ENCODE data around the gene SLC49A3.
A peak's percentile ranks its signal among the peaks of the same experiment; 100 is the strongest.
"Not testable (repeated sequence)": the region's sequence is repeated elsewhere in the genome, so short reads cannot be mapped to it uniquely, and the experiment has no call there.

Gene SLC49A3

DNA sequence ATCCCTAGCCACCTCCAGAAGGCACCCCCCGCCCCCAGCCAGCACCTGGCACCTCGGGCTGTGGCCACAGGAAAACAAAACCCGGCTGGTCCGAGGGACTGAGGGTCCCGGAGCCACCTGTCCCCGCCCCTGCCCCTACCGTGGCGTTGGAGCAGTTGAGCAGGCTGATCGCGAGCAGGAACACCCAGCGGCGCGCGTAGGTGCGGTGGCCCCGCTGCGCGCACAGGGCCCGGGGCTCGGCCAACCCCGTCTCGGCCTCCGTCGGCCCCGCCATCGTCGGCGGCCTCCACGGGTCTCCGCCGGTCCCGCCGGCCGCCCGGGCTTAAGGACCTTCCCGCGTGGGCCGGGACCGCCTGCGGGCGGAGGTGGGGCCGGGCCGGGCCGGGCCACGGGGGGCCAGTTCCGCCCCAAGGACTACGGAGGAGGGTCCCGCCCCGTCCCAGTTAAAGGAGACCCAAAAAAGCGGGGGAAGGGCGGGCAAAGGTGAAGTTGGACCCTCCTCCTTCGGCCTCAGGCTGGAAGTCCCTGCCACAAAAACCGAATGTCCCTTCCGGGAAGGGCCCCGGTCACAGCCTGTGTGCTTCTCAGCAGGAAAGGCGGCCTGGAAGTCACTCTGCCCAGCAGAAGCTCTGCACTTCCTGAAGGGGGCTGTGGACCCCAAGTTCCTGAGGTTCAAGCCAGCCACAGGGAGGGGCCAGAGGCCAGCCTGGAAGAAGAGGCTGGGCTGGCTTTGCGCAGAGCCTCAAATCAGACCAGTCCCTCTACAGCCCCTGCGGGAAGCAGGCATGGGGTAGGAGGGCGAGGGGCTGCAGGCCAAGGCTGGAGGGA, at the start of gene SLC49A3:
Gene SLC49A3 (minus strand): TSS at position 298 of the 828 bp plus-strand sequence. CDS start 24 bp downstream, at position 274.
- peaks cover 7% of the 10 kb centered on the region; the same call in 1 of the 2 replicates for H3K4me1 ChIP-seq (ENCODE audit: insufficient read depth, low read length)
- peak within 1 kb of the TSS; percentile 56 for H3K9ac ChIP-seq (ENCODE audit: low read depth, low read length)
- no peaks in the 10 kb centered on the region for H3K36me3 ChIP-seq (ENCODE audit: insufficient read depth, low read length)
- H3K9me3 ChIP-seq (ENCODE audit: control insufficient read depth, insufficient read depth, low read length) = no peaks in the 10 kb centered on the region

DNA sequence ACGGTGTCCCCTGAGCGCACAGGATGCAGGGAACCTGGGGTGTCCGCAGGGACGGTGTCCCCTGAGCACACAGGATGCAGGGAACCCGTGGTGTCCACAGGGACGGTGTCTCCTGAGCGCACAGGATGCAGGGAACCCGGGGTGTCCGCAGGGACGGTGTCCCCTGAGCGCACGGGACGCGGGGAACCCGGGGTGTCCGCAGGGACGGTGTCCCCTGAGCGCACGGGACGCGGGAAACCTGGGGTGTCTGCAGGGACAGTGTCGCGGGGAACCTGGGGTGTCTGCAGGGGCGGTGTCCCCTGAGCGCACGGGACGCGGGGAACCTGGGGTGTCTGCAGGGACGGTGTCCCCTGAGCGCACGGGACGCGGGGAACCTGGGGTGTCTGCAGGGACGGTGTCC, 47.6 kb upstream of the SLC49A3 start:
- not testable (repeated sequence) for H3K9ac ChIP-seq (ENCODE audit: low read depth, low read length); H3K4me1 ChIP-seq (ENCODE audit: insufficient read depth, low read length); H3K9me3 ChIP-seq (ENCODE audit: control insufficient read depth, insufficient read depth, low read length)
- peaks cover 27% of the 10 kb centered on the region for H3K36me3 ChIP-seq (ENCODE audit: insufficient read depth, low read length)

DNA sequence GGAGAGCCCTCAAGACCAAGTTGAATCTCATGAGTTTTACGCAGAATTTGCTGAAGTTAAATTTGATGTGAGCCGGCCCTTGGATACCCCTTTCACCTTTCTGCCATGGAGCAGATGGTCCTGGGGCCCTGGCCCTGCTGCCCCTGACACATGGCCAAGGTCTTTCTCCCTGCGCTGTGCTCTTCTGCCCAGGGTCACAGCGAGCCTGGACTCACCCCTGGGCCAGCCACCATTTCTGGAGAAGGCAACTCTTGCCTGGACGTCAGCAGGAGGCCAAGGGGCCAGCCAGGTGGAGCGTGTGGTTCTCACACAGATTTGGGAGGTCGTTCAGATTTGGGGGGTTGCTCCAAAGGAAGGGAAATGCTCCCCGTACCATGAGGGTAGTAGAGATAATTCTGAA, 46.6 kb upstream of the SLC49A3 start:
- Histone ChIP-seq H3K9ac (ENCODE audit: low read depth, low read length) (no peak overlapping the region), H3K4me1 (ENCODE audit: insufficient read depth, low read length) (no peaks in the 10 kb centered on the region), H3K9me3 (ENCODE audit: control insufficient read depth, insufficient read depth, low read length) (no peaks in the 10 kb centered on the region), H3K36me3 (ENCODE audit: insufficient read depth, low read length) (peaks cover 23% of the 10 kb centered on the region)

DNA sequence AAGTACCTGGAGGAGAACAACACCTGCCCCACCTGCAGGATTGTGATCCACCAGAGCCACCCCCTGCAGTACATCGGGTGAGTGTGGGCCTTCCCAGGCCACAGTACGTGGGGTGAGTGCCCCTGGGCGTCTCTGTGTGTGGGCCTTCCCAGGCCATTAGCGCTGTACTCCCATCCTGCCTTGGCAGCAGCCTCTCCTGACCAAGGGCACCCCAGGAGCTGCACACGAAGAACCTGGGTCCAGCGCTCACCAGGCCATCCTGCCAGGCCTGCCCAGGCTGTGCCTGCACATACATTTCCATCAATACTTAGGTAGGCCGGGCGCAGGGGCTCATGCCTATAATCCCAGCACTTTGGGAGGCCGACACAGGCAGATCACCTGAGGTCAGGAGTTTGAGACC, 46.0 kb upstream of the SLC49A3 start:
- Histone ChIP-seq H3K36me3 (ENCODE audit: insufficient read depth, low read length) (peaks cover 23% of the 10 kb centered on the region), H3K9me3 (ENCODE audit: control insufficient read depth, insufficient read depth, low read length) (no peaks in the 10 kb centered on the region), H3K9ac (ENCODE audit: low read depth, low read length) (no peak overlapping the region), H3K4me1 (ENCODE audit: insufficient read depth, low read length) (no peaks in the 10 kb centered on the region)

DNA sequence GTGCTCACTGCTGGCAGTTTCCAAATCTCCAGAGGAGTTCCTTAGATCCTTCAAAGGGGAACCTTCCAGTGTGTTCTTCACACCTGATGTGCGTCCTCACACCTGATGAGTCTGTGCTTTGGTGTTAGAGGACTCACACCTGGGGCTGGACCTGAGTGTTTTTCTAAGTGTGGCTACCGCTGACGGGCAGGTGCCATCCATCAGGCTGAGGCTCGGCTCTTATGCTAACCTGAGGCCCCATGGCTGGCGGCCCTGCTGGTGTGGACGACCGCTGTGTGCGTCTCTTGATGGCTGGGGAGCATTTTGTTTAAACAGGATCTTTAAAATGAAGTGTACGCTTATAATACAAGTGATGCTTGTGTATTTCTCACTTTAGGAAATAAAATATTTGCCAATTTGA, 45.1 kb upstream of the SLC49A3 start:
- H3K9ac ChIP-seq (ENCODE audit: low read depth, low read length) = no peak overlapping the region
- H3K36me3 ChIP-seq (ENCODE audit: insufficient read depth, low read length) = peaks cover 20% of the 10 kb centered on the region
- no peaks in the 10 kb centered on the region for H3K4me1 ChIP-seq (ENCODE audit: insufficient read depth, low read length)
- H3K9me3 ChIP-seq (ENCODE audit: control insufficient read depth, insufficient read depth, low read length) = no peaks in the 10 kb centered on the region

DNA sequence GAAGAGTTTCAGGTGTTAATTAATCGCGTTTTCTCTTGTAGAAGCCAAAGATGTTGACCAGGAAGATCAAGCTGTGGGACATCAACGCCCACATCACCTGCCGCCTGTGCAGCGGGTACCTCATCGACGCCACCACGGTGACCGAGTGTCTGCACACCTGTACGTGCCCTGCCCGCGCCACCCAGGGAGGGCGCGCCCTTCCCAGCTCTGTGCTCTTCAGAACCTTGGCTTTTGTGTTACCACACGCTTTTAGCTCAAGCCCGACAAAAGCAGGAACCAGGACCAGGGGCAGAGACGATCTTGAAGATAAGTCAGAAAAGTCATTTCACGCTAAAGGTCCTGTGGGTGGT, 44.7 kb upstream of the SLC49A3 start:
- Histone ChIP-seq H3K36me3 (ENCODE audit: insufficient read depth, low read length) (peaks cover 19% of the 10 kb centered on the region), H3K4me1 (ENCODE audit: insufficient read depth, low read length) (no peaks in the 10 kb centered on the region), H3K9me3 (ENCODE audit: control insufficient read depth, insufficient read depth, low read length) (no peaks in the 10 kb centered on the region), H3K9ac (ENCODE audit: low read depth, low read length) (no peak overlapping the region)

DNA sequence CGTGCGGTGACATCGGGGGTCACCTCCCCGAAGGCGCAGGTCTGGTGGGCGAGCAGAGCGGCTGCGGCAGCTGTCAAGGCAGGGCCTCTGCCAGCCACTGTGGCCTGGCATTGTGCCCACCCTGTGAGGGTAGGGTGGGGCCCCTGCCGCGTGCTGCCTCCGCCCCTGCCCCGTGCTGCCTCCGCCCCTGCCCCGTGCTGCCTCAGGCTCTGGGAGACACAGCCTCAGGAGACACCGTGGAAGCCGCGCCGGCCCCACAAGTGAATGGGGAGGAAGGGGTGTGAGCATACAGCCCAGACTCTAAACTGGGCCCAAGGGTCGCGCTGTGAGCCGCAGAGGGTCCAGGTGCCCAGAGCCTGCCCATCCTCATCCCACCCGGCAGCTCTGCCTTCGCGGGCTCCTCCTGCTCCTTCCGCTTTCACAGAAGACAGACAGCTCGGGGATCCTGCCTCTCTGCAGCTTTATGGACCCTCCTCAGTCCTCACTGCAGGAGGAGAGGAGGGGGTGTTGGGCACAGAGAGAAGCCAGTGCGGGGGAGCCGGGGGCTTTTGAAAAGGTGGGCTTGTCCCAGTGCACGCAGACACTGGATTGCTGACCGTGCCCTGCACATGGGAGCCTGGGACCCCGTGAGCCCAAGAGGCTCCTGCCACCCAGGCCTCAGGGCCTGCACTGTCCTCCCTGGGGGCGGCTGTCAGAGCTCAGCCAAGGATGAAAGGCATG, 44.1 kb upstream of the SLC49A3 start:
- Histone ChIP-seq H3K36me3 (ENCODE audit: insufficient read depth, low read length) (peaks cover 16% of the 10 kb centered on the region), H3K4me1 (ENCODE audit: insufficient read depth, low read length) (no peaks in the 10 kb centered on the region), H3K9ac (ENCODE audit: low read depth, low read length) (no peak overlapping the region), H3K9me3 (ENCODE audit: control insufficient read depth, insufficient read depth, low read length) (no peaks in the 10 kb centered on the region)

DNA sequence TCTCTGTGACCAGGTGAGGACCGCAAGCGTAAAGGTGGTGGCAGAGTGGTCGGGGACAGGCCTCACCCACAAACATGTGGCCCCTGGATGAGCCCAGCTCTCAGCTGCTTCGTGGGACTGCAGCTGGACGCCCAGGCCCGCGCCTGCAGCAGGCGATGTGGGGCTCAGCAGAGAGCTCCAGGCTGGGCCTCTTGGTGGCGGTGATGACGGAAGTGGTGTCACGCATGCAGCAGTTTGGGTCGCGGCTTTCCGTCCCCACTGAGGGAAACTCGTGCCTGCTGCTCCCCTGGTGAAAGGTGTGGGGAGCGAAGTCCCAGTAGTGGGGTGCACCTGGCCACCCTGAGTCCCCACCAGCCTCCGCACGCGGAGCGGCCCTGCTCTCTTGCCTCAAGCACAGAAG, 43.5 kb upstream of the SLC49A3 start:
- H3K9me3 ChIP-seq (ENCODE audit: control insufficient read depth, insufficient read depth, low read length) = no peaks in the 10 kb centered on the region
- no peaks in the 10 kb centered on the region for H3K4me1 ChIP-seq (ENCODE audit: insufficient read depth, low read length)
- H3K36me3 ChIP-seq (ENCODE audit: insufficient read depth, low read length) = peaks cover 11% of the 10 kb centered on the region; the same call in 1 of the 2 replicates
- H3K9ac ChIP-seq (ENCODE audit: low read depth, low read length) = no peak overlapping the region

DNA sequence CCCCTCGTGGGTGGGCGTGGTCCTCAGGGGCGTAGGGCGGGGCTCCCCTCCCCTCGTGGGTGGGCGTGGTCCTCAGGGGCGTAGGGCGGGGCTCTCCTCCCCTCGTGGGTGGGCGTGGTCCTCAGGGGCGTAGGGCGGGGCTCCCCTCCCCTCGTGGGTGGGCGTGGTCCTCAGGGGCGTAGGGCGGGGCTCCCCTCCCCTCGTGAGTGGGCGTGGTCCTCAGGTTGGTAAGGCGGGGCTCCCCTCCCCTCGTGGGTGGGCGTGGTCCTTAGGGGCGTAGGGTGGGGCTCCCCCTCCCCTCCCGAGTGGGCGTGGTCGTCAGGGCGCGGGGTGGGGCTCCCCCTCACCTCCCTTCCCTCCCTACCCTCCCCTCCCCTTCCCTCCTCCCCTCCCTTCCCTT, 43.0 kb upstream of the SLC49A3 start:
- H3K36me3 ChIP-seq (ENCODE audit: insufficient read depth, low read length) = peaks cover 11% of the 10 kb centered on the region; the same call in 1 of the 2 replicates
- H3K4me1 ChIP-seq (ENCODE audit: insufficient read depth, low read length); H3K9me3 ChIP-seq (ENCODE audit: control insufficient read depth, insufficient read depth, low read length); H3K9ac ChIP-seq (ENCODE audit: low read depth, low read length): not testable (repeated sequence)

DNA sequence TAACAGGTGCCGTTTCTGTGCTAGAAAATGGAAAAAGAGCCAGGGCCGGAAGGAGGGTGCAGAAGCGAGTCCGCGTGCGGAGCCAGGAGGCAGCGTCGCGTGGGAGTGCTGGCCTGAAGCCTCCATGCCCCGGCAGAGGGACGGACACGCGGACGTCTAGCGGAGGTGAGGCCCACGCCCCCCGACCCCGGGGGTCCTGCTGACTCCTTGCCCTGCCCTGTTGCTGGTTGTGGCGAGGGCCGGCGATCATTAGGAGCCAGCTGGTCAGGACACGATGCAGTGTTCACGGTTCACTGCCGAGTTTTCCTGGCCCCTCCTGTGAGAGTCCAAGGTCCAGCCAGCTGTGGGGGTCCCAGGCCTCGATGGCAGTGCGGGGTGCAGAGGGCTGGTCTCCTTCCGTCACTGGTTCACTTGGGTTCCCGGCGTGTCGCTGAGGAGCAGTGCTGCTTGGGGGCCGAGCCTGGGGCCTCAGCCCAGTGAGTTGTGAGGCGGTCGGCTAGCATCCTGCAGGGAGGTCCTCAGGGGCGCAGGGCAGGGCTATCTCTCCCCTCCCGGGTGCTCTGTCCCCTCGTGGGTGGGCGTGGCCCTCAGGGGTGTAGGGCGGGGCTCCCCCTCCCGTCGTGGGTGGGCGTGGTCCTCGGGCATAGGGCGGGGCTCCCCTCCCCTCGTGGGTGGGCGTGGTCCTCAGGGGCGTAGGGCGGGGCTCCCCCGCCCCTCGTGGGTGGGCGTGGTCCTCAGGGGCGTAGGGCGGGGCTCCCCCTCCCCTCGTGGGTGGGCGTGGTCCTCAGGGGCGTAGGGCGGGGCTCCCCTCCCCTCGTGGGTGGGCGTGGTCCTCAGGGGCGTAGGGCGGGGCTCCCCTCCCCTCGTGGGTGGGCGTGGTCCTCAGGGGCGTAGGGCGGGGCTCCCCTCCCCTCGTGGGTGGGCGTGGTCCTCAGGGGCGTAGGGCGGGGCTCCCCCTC, 42.3 kb upstream of the SLC49A3 start:
- not testable (repeated sequence) for H3K9me3 ChIP-seq (ENCODE audit: control insufficient read depth, insufficient read depth, low read length); H3K9ac ChIP-seq (ENCODE audit: low read depth, low read length); H3K4me1 ChIP-seq (ENCODE audit: insufficient read depth, low read length)
- H3K36me3 ChIP-seq (ENCODE audit: insufficient read depth, low read length) = peaks cover 11% of the 10 kb centered on the region; the same call in 1 of the 2 replicates

DNA sequence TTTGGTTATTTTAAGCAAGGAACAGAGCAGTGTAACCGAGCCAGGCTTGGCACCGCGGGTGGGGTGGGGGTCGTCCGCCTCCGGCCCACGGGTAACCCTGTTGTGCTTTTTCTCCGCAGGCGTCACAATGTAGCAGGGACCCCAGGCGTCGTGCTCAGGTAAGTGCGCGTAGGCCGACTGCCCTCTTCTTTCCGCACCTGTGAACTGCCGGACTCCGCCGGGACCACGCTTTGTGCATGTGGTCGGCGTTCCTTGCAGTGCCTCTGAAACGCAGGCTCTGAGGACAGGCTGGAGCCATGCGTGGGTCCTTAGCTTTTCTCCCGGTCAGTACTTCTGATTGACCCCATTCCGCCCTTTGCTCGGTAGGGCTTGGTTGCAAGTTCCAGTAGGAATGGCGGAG, 41.6 kb upstream of the SLC49A3 start:
- Histone ChIP-seq H3K9me3 (ENCODE audit: control insufficient read depth, insufficient read depth, low read length) (no peaks in the 10 kb centered on the region), H3K9ac (ENCODE audit: low read depth, low read length) (no peak overlapping the region), H3K4me1 (ENCODE audit: insufficient read depth, low read length) (no peaks in the 10 kb centered on the region), H3K36me3 (ENCODE audit: insufficient read depth, low read length) (peaks cover 11% of the 10 kb centered on the region; the same call in 1 of the 2 replicates)

DNA sequence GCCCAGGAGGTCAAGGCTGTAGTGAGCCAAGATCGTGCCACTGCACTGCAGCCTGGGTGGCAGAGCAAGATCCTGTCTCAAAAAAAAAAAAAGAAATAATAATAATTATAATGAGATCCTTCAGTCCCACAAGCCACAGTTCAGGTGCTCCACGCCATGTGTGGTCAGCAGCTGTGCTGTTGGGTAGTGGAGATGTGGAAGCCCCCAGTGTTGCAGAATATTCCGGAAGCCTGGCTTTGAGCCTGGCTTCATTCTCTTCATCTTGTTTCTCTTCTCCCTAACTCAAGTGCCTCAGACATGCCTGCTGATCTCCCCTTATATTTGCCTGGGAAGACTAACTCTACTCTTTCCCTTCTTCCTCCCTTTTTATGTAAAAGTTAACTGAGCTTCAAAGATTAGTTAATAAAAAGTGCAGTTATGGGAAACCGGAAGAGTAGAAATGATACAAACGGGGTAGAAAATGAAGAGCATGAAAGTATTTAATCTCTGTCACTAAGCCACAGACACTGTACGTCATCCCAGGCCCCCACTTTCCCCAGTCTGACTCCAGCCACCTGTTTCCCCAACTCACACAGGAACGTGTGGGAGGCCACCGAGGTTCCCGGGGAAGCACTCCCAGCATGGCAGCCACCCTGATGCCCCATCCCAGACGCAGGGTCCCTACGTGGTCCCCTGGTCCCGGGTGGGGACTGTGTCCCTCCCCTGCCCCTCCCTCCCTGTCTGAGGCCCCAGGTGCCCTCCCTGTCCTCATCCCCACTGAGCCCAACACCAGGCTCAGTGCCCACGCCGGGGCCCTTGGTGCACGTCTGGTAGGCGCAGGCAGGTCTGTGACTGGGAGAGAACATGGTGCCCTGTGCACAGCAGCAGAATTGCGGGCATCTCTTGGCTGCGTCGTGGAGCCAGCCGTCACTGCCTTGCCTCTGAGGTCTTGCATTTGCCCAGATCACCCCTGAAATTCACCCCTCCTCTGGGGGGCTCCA, 40.7 kb upstream of the SLC49A3 start:
- no peak overlapping the region for H3K9ac ChIP-seq (ENCODE audit: low read depth, low read length)
- H3K36me3 ChIP-seq (ENCODE audit: insufficient read depth, low read length) = peaks cover 6% of the 10 kb centered on the region; the same call in 1 of the 2 replicates
- no peaks in the 10 kb centered on the region for H3K9me3 ChIP-seq (ENCODE audit: control insufficient read depth, insufficient read depth, low read length)
- H3K4me1 ChIP-seq (ENCODE audit: insufficient read depth, low read length) = no peaks in the 10 kb centered on the region

DNA sequence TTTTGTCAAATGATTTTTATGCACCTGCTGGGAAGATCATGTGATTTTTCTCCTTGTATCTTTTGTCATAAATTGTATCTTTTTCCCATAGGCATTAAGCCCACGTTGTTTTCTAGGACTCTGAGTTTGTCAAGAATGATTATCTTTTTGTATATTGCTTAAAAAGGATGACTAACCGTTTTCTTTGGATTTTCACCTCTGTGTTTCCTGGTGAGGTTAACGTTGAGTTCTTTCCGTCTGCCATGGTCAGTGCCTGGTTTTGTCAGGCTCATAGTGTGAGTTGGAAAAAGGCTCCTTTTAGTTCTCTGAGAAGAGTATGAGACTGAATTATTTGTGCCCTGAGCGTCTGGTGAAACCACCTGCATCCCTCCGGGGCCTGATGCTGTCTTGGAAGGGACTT, 38.6 kb upstream of the SLC49A3 start:
- no peaks in the 10 kb centered on the region for H3K9me3 ChIP-seq (ENCODE audit: control insufficient read depth, insufficient read depth, low read length)
- no peaks in the 10 kb centered on the region for H3K36me3 ChIP-seq (ENCODE audit: insufficient read depth, low read length)
- H3K9ac ChIP-seq (ENCODE audit: low read depth, low read length) = no peak overlapping the region
- H3K4me1 ChIP-seq (ENCODE audit: insufficient read depth, low read length) = no peaks in the 10 kb centered on the region
